ENCODE measurements around the gene HEMGN. TPM values are rescaled to one million over a fixed set of nuclear protein-coding genes. Genes with fewer than 3 reads are reported as not detected.
"Not testable (repeated sequence)": the region's sequence is repeated elsewhere in the genome, so short reads cannot be mapped to it uniquely, and the experiment has no call there.

HEMGN gene
- total RNA-seq, 1 donor from 2014 or later, result not detected

DNA sequence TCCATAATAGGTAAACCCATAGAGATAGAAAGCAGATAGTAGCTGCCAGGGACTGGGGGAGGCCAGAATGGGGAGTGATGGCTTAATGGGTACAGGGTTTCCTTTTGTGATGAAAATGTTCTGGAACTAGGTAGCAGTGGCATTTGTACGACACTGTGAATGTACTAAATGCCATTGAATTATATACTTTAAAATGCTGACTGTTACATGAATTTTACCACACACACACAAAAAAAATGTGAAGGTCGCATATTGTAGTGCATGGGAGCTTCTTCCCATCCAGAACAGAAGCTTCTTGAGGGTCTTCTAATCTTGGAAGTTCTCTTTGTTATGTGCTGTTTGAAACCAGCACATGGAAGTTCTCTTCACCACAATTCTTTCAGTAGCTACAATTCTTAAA lies 25.3 kb upstream of the HEMGN start:
- no peaks in the 10 kb centered on the region for H3K36me3 Mint-ChIP-seq (ENCODE audit: unreplicated experiment)
- no peaks in the 10 kb centered on the region for H3K9me3 Mint-ChIP-seq (ENCODE audit: unreplicated experiment)
- no peak overlapping the region for H3K4me3 Mint-ChIP-seq (ENCODE audit: unreplicated experiment)
- no peak overlapping the region for H3K27ac Mint-ChIP-seq (ENCODE audit: unreplicated experiment)
- TF ChIP-seq, protein P1, sequence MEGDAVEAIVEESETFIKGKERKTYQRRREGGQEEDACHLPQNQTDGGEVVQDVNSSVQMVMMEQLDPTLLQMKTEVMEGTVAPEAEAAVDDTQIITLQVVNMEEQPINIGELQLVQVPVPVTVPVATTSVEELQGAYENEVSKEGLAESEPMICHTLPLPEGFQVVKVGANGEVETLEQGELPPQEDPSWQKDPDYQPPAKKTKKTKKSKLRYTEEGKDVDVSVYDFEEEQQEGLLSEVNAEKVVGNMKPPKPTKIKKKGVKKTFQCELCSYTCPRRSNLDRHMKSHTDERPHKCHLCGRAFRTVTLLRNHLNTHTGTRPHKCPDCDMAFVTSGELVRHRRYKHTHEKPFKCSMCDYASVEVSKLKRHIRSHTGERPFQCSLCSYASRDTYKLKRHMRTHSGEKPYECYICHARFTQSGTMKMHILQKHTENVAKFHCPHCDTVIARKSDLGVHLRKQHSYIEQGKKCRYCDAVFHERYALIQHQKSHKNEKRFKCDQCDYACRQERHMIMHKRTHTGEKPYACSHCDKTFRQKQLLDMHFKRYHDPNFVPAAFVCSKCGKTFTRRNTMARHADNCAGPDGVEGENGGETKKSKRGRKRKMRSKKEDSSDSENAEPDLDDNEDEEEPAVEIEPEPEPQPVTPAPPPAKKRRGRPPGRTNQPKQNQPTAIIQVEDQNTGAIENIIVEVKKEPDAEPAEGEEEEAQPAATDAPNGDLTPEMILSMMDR (IDR thresholded peaks at IDR 0.05), result no peak
- no peak for DNase-seq (ENCODE audit: extremely low spot score, unreplicated experiment)
- no peaks in the 10 kb centered on the region for H3K4me1 Mint-ChIP-seq (ENCODE audit: unreplicated experiment)
- peaks cover 47% of the 10 kb centered on the region for H3K27me3 Mint-ChIP-seq (ENCODE audit: unreplicated experiment)

DNA sequence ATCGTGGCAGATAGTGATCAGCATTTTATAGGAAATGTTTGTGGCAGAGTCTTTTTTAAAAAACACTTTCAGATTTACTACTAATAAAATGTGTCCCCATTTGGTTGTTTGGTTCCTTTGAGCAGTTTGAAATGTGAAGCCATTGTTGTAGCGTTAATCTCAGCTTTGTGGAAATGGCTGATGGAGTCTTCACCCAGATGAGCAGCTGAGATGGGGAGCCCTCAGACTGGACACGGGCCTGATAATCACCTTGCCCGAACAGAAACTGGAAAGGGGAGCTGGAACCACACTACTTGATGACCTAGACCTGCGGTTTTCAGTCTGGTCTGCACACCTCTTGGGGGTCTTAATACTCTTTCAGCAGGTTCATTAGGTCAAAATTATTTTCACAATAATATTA lies 24.6 kb upstream of the HEMGN start:
- H3K27me3 Mint-ChIP-seq (ENCODE audit: unreplicated experiment), result peaks cover 42% of the 10 kb centered on the region
- no peak overlapping the region for H3K27ac Mint-ChIP-seq (ENCODE audit: unreplicated experiment)

DNA sequence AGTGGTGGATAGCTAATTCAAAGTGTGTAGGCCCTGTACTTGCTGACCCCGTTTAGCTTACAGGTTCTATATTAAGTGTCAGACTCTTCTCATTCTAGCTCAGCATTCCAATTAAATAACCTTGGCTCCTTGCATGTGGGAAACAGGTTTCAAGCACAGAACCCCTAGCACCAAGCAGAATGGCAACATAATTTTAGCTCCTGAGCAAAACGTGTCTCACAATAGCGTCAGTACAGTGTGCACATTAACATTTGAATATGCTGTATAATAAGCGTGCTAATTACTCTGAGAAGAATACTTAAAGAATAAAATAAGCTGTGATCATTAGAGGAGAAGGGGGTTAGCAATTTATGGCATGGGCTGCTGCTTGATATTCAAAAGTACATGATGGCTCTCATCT lies 24.2 kb upstream of the HEMGN start:
- no peaks in the 10 kb centered on the region for H3K4me1 Mint-ChIP-seq (ENCODE audit: unreplicated experiment)
- H3K36me3 Mint-ChIP-seq (ENCODE audit: unreplicated experiment), result no peaks in the 10 kb centered on the region
- H3K27ac Mint-ChIP-seq (ENCODE audit: unreplicated experiment), result no peak overlapping the region
- peaks cover 40% of the 10 kb centered on the region for H3K27me3 Mint-ChIP-seq (ENCODE audit: unreplicated experiment)
- no peak for DNase-seq (ENCODE audit: extremely low spot score, unreplicated experiment)
- H3K4me3 Mint-ChIP-seq (ENCODE audit: unreplicated experiment), result no peak overlapping the region
- TF ChIP-seq, protein P1 (IDR thresholded peaks at IDR 0.05), result no peak
- H3K9me3 Mint-ChIP-seq (ENCODE audit: unreplicated experiment), result no peaks in the 10 kb centered on the region

More for the DNA sequence above, 24.6 kb upstream of the HEMGN start:
- Mint-ChIP-seq H3K4me1 (ENCODE audit: unreplicated experiment) (no peaks in the 10 kb centered on the region), H3K4me3 (ENCODE audit: unreplicated experiment) (no peak overlapping the region), H3K36me3 (ENCODE audit: unreplicated experiment) (no peaks in the 10 kb centered on the region), H3K9me3 (ENCODE audit: unreplicated experiment) (no peaks in the 10 kb centered on the region)
- TF ChIP-seq, protein P1 (IDR thresholded peaks at IDR 0.05), result no peak
- no peak for DNase-seq (ENCODE audit: extremely low spot score, unreplicated experiment)

DNA sequence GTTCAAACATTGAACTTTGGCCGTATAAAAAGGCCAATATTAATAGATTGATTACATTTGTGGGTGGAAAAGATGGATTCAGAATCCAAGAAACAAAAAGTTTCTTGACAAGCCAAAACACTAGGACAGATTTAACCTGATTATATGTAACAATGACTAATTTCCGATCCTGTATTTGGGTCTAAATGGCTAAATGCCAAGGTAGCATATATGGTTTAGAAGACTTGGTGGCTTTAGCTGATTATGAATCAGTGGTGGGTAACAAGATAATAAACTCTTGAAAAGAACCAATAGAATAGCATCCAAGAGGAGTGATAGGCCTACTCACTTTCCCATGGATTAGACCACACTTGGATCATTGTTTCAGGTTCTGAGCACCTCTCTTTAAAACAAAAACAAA lies 23.4 kb upstream of the HEMGN start:
- Mint-ChIP-seq H3K4me3 (ENCODE audit: unreplicated experiment) (no peak overlapping the region), H3K9me3 (ENCODE audit: unreplicated experiment) (no peaks in the 10 kb centered on the region), H3K4me1 (ENCODE audit: unreplicated experiment) (no peaks in the 10 kb centered on the region), H3K36me3 (ENCODE audit: unreplicated experiment) (no peaks in the 10 kb centered on the region), H3K27ac (ENCODE audit: unreplicated experiment) (no peak overlapping the region), H3K27me3 (ENCODE audit: unreplicated experiment) (peaks cover 35% of the 10 kb centered on the region)
- no peak for DNase-seq (ENCODE audit: extremely low spot score, unreplicated experiment)
- TF ChIP-seq, protein P1 (IDR thresholded peaks at IDR 0.05), result no peak

DNA sequence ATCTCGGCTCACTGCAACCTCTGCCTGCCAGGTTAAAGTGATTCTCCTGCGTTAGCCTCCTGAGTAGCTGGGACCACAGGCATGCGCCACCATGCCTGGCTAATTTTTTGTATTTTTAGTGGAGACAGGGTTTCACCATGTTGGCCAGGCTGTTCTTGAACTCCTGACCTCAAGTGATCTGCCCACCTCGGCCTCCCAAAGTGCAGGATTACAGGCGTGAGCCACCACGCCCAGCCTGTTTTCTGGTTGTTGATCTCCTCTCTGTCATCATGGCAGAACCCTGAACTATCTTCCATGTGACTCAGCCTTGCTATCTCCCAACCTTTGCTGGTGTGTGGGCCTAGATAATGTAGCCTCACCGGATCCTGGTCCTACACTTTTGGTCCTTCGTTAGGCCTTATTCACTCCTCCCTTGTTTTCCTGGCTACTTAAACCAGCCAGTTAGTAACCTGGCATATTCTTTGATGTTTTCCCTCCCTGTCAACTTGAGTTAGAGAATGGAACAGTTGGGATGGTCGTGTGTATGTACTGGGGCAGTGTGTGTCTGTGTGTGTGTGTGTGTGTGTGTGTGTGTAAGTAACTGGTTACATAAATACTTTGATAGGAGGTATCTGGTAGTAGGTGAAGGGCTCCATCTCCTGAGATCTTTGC lies 22.8 kb upstream of the HEMGN start:
- not testable (repeated sequence) for H3K4me3 Mint-ChIP-seq (ENCODE audit: unreplicated experiment); DNase-seq (ENCODE audit: extremely low spot score, unreplicated experiment); H3K9me3 Mint-ChIP-seq (ENCODE audit: unreplicated experiment); H3K36me3 Mint-ChIP-seq (ENCODE audit: unreplicated experiment); H3K4me1 Mint-ChIP-seq (ENCODE audit: unreplicated experiment); H3K27ac Mint-ChIP-seq (ENCODE audit: unreplicated experiment)
- peaks cover 31% of the 10 kb centered on the region for H3K27me3 Mint-ChIP-seq (ENCODE audit: unreplicated experiment)
